Gastrocnemius medialis (tissue), 4 donors: ENCODE data around the gene HAX1.

Source experiments
- CTCF ChIP-seq, 5 experiments: fragments of 450-650 bp in 3 of 5; fragments of 200-600 bp in 2 of 5; sonication (generic) in 2 of 5; IDR thresholded peaks in 4 of 5; conservative IDR thresholded peaks in 1 of 5; 1 replicate in 4 of 5; 2 replicates in 1 of 5; pipeline ENCODE4 v1.5.1; 2016 to 2019; ENCODE audit warnings: antibody characterized with exemption in 5 of 5, mild to moderate bottlenecking in 3 of 5, moderate library complexity in 3 of 5
- POLR2A ChIP-seq, 2 donors: fragments of 450-650 bp; IDR thresholded peaks; one replicate each; pipeline ENCODE4 v1.6.1; 2017; ENCODE audit warnings: antibody characterized with exemption in 2 of 2, mild to moderate bottlenecking in 2 of 2, moderate library complexity in 2 of 2

- TF ChIP-seq CTCF (IDR thresholded peaks at IDR 0.05 in 4 of 5, conservative IDR thresholded peaks at IDR 0.05 in 1 of 5) (peak; percentile 82 to 94 (median 87)), POLR2A (IDR thresholded peaks at IDR 0.05) (peak; percentile 52 to 59)
Observed at GRCh38 chr1:154272217-154272998, at the start of gene HAX1.
